ENCODE data around the gene ZNF133. TPM values are rescaled to one million over a fixed set of nuclear protein-coding genes. Genes with fewer than 3 reads are reported as not detected.

The ZNF133 gene
- total RNA-seq, 1 donor from 2014 or later: 7.7 TPM

- no peak overlapping the region for H3K4me3 Mint-ChIP-seq
- peaks cover 23% of the 10 kb centered on the region for H3K4me1 Mint-ChIP-seq
- no peak for ATAC-seq (ENCODE audit: low read depth)
- TF ChIP-seq, protein P1, sequence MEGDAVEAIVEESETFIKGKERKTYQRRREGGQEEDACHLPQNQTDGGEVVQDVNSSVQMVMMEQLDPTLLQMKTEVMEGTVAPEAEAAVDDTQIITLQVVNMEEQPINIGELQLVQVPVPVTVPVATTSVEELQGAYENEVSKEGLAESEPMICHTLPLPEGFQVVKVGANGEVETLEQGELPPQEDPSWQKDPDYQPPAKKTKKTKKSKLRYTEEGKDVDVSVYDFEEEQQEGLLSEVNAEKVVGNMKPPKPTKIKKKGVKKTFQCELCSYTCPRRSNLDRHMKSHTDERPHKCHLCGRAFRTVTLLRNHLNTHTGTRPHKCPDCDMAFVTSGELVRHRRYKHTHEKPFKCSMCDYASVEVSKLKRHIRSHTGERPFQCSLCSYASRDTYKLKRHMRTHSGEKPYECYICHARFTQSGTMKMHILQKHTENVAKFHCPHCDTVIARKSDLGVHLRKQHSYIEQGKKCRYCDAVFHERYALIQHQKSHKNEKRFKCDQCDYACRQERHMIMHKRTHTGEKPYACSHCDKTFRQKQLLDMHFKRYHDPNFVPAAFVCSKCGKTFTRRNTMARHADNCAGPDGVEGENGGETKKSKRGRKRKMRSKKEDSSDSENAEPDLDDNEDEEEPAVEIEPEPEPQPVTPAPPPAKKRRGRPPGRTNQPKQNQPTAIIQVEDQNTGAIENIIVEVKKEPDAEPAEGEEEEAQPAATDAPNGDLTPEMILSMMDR (IDR thresholded peaks at IDR 0.05): no peak
- intact Hi-C loops (cut with micrococcal nuclease): loop anchor here (5.0 kb wide), 1 partner anchor 1713 kb away; the partner anchor contains the start of gene KIF16B
- H3K36me3 Mint-ChIP-seq (ENCODE audit: low read depth): peaks cover 14% of the 10 kb centered on the region
- H3K27ac Mint-ChIP-seq: no peak overlapping the region
- H3K9me3 Mint-ChIP-seq: peaks cover 13% of the 10 kb centered on the region
- CTCF ChIA-PET: no interaction called here
- POLR2A ChIA-PET: no interaction called here
- no peak for DNase-seq
- peaks cover 36% of the 10 kb centered on the region for H3K27me3 Mint-ChIP-seq
These were observed 3.4 kb upstream of the ZNF133 start for GRCh38 chr20:18284805-18285533.

GRCh38 chr20:18287546-18287914 is 797 bp upstream of the ZNF133 start:
- Mint-ChIP-seq H3K9me3 (peaks cover 13% of the 10 kb centered on the region), H3K36me3 (ENCODE audit: low read depth) (peaks cover 30% of the 10 kb centered on the region), H3K4me1 (peaks cover 29% of the 10 kb centered on the region), H3K27ac (peak overlapping the region; percentile 97), H3K4me3 (peak overlapping the region; percentile 92), H3K27me3 (peaks cover 22% of the 10 kb centered on the region)
- ChIA-PET POLR2A (interaction anchor here (1.0 to 2.7 kb wide), 14 partner anchors 150 to 1557 kb away, joined by 3 to 32 read pairs (median 6); partner anchors contain the start of genes DSTN, DZANK1, KAT14 and PET117), CTCF (interaction anchor here (2.1 kb wide), 1 partner anchor 605 kb away, joined by 7 read pairs; the partner anchor contains the start of gene RRBP1)
- DNase-seq (no peak), ATAC-seq (ENCODE audit: low read depth) (no peak)
- intact Hi-C loops (cut with micrococcal nuclease): loop anchor here (5.0 kb wide), 1 partner anchor 1715 kb away; the partner anchor contains the start of gene KIF16B
- TF ChIP-seq, protein P1 (IDR thresholded peaks at IDR 0.05): no peak

DNA sequence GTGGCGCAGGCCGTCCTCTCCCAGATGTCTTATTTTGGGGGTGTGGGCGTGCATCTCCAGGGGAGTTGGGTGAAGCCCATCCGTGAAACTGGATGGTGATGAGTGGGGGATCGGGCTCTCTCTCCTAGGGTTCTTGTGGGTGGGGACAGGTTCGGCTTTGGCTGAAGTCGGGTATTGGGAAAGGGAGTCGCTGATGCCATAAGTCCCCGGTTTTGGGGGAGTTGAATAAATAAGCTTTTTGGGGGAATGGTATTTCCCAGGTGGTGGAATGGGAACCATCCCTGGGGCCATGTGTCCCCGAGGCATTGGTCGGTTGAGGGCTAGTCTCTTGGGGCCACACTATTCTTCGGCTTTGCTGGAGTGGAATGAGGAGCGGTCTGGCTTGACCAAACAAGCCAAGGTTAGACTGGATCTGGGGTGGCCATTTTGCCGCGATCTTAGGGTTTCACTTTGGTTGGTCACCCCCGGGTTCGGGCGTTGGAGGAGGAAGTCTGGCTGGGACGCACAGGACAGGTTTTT is 481 bp downstream of the ZNF133 start:
- H3K4me1 Mint-ChIP-seq: peaks cover 29% of the 10 kb centered on the region
- TF ChIP-seq, protein P1 (IDR thresholded peaks at IDR 0.05): no peak
- H3K36me3 Mint-ChIP-seq (ENCODE audit: low read depth): peaks cover 36% of the 10 kb centered on the region
- intact Hi-C loops (cut with micrococcal nuclease): loop anchor here (1.0 to 5.0 kb wide), 13 partner anchors 124 to 1763 kb away; partner anchors contain the start of genes CFAP61, CRNKL1, DSTN and DZANK1
- POLR2A ChIA-PET: interaction anchor here (0.7 to 2.7 kb wide), 14 partner anchors 151 to 1764 kb away, joined by 3 to 32 read pairs (median 6); partner anchors contain the start of genes CFAP61, CRNKL1, DSTN and DZANK1
- H3K9me3 Mint-ChIP-seq: peaks cover 13% of the 10 kb centered on the region
- peaks cover 14% of the 10 kb centered on the region for H3K27me3 Mint-ChIP-seq
- H3K4me3 Mint-ChIP-seq: peak overlapping the region; percentile 92
- peak overlapping the region; percentile 97 for H3K27ac Mint-ChIP-seq
- ATAC-seq (ENCODE audit: low read depth) (no peak), DNase-seq (no peak)
- CTCF ChIA-PET: interaction anchor here (1.0 to 2.1 kb wide), 2 partner anchors 13 to 606 kb away, joined by 3 to 7 read pairs; partner anchors contain the start of gene RRBP1

GRCh38 chr20:18289306-18289705 is 979 bp downstream of the ZNF133 start:
- peak overlapping the region; percentile 92 for H3K4me3 Mint-ChIP-seq
- ATAC-seq (ENCODE audit: low read depth): no peak
- CTCF ChIA-PET: no interaction called here

More at GRCh38 chr20:18289306-18289705, 979 bp downstream of the ZNF133 start:
- Mint-ChIP-seq H3K9me3 (peaks cover 13% of the 10 kb centered on the region), H3K27me3 (peaks cover 10% of the 10 kb centered on the region), H3K36me3 (ENCODE audit: low read depth) (peaks cover 39% of the 10 kb centered on the region), H3K27ac (peak overlapping the region; percentile 97), H3K4me1 (peaks cover 29% of the 10 kb centered on the region)
- no peak for DNase-seq
- POLR2A ChIA-PET: interaction anchor here (2.7 kb wide), 1 partner anchor 218 kb away, joined by 32 read pairs; the partner anchor contains the start of gene SEC23B
- intact Hi-C loops (cut with micrococcal nuclease): loop anchor here (2.0 to 5.0 kb wide), 3 partner anchors 123 to 1717 kb away; partner anchors contain the start of genes DSTN and KIF16B
- TF ChIP-seq, protein P1 (IDR thresholded peaks at IDR 0.05): no peak

Measured in activated B cell treated with CpG ODN at 0.5 μM for 24 hours (primary cell).